ENCODE results near the gene LYPLA2. TPM values are rescaled to one million over a fixed set of nuclear protein-coding genes. Genes with fewer than 3 reads are reported as not detected.
"Not testable (repeated sequence)": the region's sequence is repeated elsewhere in the genome, so short reads cannot be mapped to it uniquely, and the experiment has no call there.

The LYPLA2 gene
- total RNA-seq, 1 donor from 2014 or later = 63.2 TPM

DNA sequence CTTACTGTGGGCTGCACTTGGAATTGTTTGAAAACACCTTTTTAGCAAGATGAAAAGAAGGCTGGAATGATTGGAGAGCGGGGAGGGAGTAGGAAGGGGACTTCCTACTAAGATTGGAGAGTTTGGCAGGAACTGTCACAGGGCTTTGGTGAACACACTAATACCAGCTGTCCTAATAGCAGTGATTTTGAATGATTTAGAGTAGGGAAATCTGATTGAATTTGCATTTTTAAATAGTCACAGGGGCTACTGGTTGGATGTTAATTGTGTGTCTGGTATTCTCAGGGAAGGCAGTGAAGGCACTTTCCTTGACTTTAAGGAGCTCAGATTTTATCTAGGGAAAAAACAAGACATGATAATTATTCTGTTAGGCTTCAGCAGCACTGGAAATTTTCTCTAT, 36.8 kb downstream of the LYPLA2 start:
- no peak for DNase-seq (ENCODE audit: low spot score)

DNA sequence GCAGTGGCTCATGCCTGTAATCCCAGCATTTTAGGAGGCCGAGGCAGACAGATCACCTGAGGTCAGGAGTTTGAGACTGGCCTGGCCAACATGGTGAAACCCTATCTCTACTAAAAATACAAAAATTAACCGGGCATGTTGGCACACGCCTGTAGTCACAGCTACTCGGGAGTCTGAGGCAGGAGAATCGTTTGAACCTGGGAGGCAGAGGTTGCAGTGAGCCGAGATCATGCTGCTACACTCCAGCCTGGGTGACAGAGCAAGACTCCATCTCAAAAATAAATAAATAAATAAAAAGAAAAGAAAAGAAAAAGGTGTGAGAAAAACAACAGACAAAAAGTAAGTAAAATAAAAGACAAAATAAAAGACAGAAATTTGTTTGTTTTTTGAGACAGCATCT, 43.2 kb downstream of the LYPLA2 start:
- not testable (repeated sequence) for DNase-seq (ENCODE audit: low spot score)

DNA sequence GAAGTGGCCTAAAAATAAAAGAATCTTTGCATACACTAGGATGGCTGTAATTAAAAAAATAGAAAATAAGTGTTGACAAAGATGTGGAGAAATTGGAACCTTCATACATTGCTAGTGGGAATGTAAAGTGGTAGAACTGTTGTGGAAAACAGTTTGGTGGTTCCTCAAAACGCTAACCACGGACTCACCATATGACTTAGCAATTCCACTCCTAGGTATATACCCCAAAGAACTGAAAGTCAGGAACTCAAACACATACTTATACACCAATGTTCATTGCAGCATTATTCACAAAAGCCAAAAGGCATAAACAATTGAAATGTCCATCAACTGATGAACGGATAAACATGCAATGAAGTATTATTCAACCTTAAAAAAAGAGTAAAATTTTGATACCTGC, 45.1 kb downstream of the LYPLA2 start:
- DNase-seq (ENCODE audit: low spot score) = no peak

DNA sequence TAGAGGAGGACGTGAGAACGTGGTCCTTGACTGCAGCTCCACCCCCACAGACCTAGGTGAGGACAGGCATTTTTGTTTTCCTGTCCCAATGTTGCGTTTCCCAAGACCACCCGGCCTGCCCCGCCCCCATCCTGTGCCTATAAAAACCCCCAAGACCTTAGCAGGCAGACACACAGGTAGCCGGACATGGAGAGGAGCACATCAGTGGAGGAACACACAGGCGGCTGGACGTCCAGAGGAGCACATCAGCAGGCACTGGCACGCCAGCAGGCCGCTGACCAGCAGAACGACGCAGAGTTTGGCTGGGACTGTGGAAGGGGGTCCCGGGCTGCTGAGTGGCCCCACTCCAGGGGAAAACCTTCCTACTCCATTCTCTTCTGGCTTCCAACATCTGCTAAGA, 47.0 kb downstream of the LYPLA2 start:
- no peak for DNase-seq (ENCODE audit: low spot score)

DNA sequence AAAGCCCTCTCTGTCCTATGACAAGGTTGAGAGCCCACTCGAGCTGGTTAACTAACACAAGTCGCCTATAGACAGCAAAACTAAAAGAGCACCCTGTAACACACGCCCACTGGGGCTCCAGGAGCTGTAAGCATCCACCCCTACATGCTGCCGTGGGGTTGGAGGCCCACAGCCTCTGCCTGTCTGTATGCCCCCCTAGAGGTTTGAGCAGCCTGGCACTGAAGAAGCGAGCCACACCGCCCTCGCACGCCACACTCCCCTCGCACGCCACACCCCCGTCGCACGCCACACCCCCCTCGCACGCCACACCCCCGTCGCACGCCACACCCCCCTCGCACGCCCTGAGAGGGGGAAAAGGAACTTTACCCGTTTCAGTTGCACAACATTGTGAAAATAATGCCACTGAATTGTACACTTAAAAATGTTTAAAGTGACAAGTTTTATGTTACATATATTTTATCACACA, 47.5 kb downstream of the LYPLA2 start:
- DNase-seq (ENCODE audit: low spot score) = peak; percentile 50

DNA sequence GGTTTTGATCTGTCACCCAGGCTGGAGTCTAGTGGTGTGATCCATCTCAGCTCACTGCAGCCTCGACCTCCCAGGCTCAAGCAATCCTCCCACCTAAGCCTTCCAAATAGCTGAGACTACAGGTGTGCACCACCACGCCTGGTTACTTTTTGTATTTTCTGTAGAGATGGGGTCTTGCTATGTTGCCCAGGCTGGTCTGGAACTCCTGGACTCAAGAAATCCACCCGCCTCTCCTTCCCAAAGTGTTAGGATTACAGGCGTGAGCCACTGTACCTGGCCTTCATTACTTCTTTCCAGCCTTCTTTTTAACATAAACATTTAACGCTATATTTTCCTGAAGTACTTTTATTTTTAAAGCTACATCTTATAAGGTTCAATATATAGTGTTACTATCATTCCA, 52.7 kb downstream of the LYPLA2 start:
- DNase-seq (ENCODE audit: low spot score) = no peak

Other genes starting within 250 kb of the LYPLA2 start
- gene ID3, start 231.6 kb upstream of the LYPLA2 start, total RNA-seq = 48.9 TPM
- gene RPL11, start 99.3 kb upstream of the LYPLA2 start, total RNA-seq = 732 TPM
- gene ELOA, start 47.7 kb upstream of the LYPLA2 start, total RNA-seq = 35.0 TPM
- gene PITHD1, start 12.7 kb upstream of the LYPLA2 start, total RNA-seq = 49.0 TPM
- gene GALE, start 9.6 kb downstream of the LYPLA2 start, total RNA-seq = 111 TPM
- gene HMGCL, start 34.3 kb downstream of the LYPLA2 start, total RNA-seq = 57.6 TPM
- gene FUCA1, start 77.1 kb downstream of the LYPLA2 start, total RNA-seq = 65.9 TPM
- 0.03 TPM for gene CNR2, start 122.2 kb downstream of the LYPLA2 start, total RNA-seq
- 153 TPM for gene PNRC2, start 168.7 kb downstream of the LYPLA2 start, total RNA-seq
- 78.9 TPM for gene SRSF10, start 189.2 kb downstream of the LYPLA2 start, total RNA-seq

All from mucosa of gallbladder (tissue), 1 donor.